SU-DHL-6 (cell line): ENCODE data around the gene NDC1.

Source experiments
- EZH2phosphoT487 ChIP-seq: fragments of 200-600 bp; sonication (generic), shearing (Covaris generic); conservative IDR thresholded peaks from 2 replicates; pipeline ENCODE4 v1.6.1; 2018; ENCODE audit warnings: mild to moderate bottlenecking, antibody characterized with exemption, low read length, moderate library complexity, mixed read lengths
- TF ChIP-seq, protein P1 (sequence below): fragments of 200-600 bp; sonication (generic); IDR thresholded peaks from one replicate; pipeline ENCODE4 v1.5.1; 2017; ENCODE audit warnings: antibody characterized with exemption, mild to moderate bottlenecking, low read length, moderate library complexity; ENCODE audit not compliant: insufficient read depth, poor library complexity, severe bottlenecking

GRCh38 chr1:53737648-53738204 is 100.4 kb downstream of the NDC1 start:
- TF ChIP-seq, protein P1, sequence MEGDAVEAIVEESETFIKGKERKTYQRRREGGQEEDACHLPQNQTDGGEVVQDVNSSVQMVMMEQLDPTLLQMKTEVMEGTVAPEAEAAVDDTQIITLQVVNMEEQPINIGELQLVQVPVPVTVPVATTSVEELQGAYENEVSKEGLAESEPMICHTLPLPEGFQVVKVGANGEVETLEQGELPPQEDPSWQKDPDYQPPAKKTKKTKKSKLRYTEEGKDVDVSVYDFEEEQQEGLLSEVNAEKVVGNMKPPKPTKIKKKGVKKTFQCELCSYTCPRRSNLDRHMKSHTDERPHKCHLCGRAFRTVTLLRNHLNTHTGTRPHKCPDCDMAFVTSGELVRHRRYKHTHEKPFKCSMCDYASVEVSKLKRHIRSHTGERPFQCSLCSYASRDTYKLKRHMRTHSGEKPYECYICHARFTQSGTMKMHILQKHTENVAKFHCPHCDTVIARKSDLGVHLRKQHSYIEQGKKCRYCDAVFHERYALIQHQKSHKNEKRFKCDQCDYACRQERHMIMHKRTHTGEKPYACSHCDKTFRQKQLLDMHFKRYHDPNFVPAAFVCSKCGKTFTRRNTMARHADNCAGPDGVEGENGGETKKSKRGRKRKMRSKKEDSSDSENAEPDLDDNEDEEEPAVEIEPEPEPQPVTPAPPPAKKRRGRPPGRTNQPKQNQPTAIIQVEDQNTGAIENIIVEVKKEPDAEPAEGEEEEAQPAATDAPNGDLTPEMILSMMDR: no peak
- no peak for TF ChIP-seq EZH2phosphoT487
